A673 (cell line): ENCODE data around the gene SLC1A1. TPM values are rescaled to one million over a fixed set of nuclear protein-coding genes. Genes with fewer than 3 reads are reported as not detected.

ENCODE experiments used
- BruUV-seq: library from RNA; stranded (reverse); fragments of 400-500 nt; replicated peaks from 2 replicates; lab custom pipeline; 2021; lab: Mats Ljungman, UMichigan
- CTCF ChIA-PET: fragments of 300-600 bp; sonication (Branson Sonifier 250); formaldehyde crosslinking; loops from one replicate; lab custom pipeline; 2022; ENCODE audit warnings: antibody characterized with exemption; lab: Charles Lee
- POLR2A ChIA-PET: fragments of 300-600 bp; sonication (Branson Sonifier 250); formaldehyde crosslinking; loops from one replicate; lab custom pipeline; 2022; ENCODE audit warnings: antibody characterized with exemption; ENCODE audit not compliant: low non-redundant PET; lab: Charles Lee
- DNase-seq: peaks from one replicate; pipeline ENCODE4 v3.0.0-alpha.2; 2015; ENCODE audit warnings: low spot score
- H3K27ac ChIP-seq: fragments of 200-600 bp; sonication (generic); 2 replicates; pipeline ENCODE4 v1.5.1; 2016; ENCODE audit warnings: mixed run types, low read depth, mild to moderate bottlenecking, mixed read lengths, antibody characterized with exemption, low read length; ENCODE audit not compliant: poor library complexity, severe bottlenecking
- H3K27me3 ChIP-seq: fragments of 200-600 bp; sonication (generic); replicated peaks from 2 replicates; pipeline ENCODE4 v1.6.1; 2017; ENCODE audit warnings: mixed run types, low read depth, mild to moderate bottlenecking, mixed read lengths, antibody characterized with exemption, low read length; ENCODE audit not compliant: insufficient read depth, poor library complexity
- H3K36me3 ChIP-seq: fragments of 200-600 bp; sonication (generic); 2 replicates; pipeline ENCODE4 v1.6.1; 2016; ENCODE audit warnings: mixed run types, mild to moderate bottlenecking, mixed read lengths, antibody characterized with exemption, low read length; ENCODE audit not compliant: insufficient read depth, poor library complexity, severe bottlenecking
- H3K4me1 ChIP-seq: fragments of 200-600 bp; sonication (generic); 2 replicates; pipeline ENCODE4 v1.6.1; 2017; ENCODE audit warnings: mixed run types, mild to moderate bottlenecking, mixed read lengths, antibody characterized with exemption, low read length; ENCODE audit not compliant: insufficient read depth, poor library complexity, severe bottlenecking
- H3K4me3 ChIP-seq: fragments of 200-600 bp; sonication (generic); 2 replicates; pipeline ENCODE4 v1.5.1; 2016; ENCODE audit warnings: low read depth, mixed run types, mild to moderate bottlenecking, mixed read lengths, low read length; ENCODE audit not compliant: poor library complexity, severe bottlenecking
- H3K9me3 ChIP-seq: fragments of 200-600 bp; sonication (generic); 2 replicates; pipeline ENCODE4 v1.6.1; 2016; ENCODE audit warnings: mixed run types, low read depth, mild to moderate bottlenecking, mixed read lengths, antibody characterized with exemption, low read length; ENCODE audit not compliant: poor library complexity, severe bottlenecking
- CTCF ChIP-seq: fragments of 300-800, 200-600 bp; sonication (generic); conservative IDR thresholded peaks from 2 replicates; pipeline ENCODE4 v1.5.1; 2017; ENCODE audit warnings: low read depth, mild to moderate bottlenecking, antibody characterized with exemption, low read length, moderate library complexity, mixed read lengths
- EZH2 ChIP-seq: fragments of 200-600 bp; sonication (generic); IDR thresholded peaks from 2 replicates; pipeline ENCODE4 v1.6.1; 2017; ENCODE audit warnings: borderline replicate concordance, low read depth, mild to moderate bottlenecking, mixed read lengths, antibody characterized with exemption, low read length; ENCODE audit not compliant: poor library complexity, severe bottlenecking
- intact Hi-C: fragments of 100-400 bp; cut with micrococcal nuclease; formaldehyde crosslinking; loops from one replicate; pipeline ENCODE4 v1.10.0; 2022; ENCODE audit not compliant: unreplicated experiment
- total RNA-seq: library from RNA; stranded (reverse); gene quantifications from 2 replicates; pipeline ENCODE4 v1.2.3, GENCODE V29; 2021

The SLC1A1 gene
- total RNA-seq, 1 experiment from 2014 or later = 8.7 TPM

- Histone ChIP-seq H3K9me3 (no peaks in the 10 kb centered on the region), H3K4me1 (no peaks in the 10 kb centered on the region), H3K4me3 (no peak overlapping the region), H3K27me3 (no peaks in the 10 kb centered on the region), H3K27ac (no peak overlapping the region), H3K36me3 (no peaks in the 10 kb centered on the region)
- BruUV-seq = no TSS peak
- no peak for DNase-seq
- intact Hi-C loops = no loop called here
- no peak for TF ChIP-seq EZH2
- TF ChIP-seq CTCF = no peak
- POLR2A ChIA-PET = no interaction called here
- CTCF ChIA-PET = no interaction called here
Observed at GRCh38 chr9:4517274-4517673, 27.0 kb downstream of the SLC1A1 start.

GRCh38 chr9:4519604-4520003 is 29.3 kb downstream of the SLC1A1 start:
- Histone ChIP-seq H3K9me3 (no peaks in the 10 kb centered on the region), H3K4me3 (no peak overlapping the region), H3K36me3 (no peaks in the 10 kb centered on the region), H3K27me3 (no peaks in the 10 kb centered on the region), H3K4me1 (no peaks in the 10 kb centered on the region), H3K27ac (no peak overlapping the region)
- no peak for DNase-seq
- ChIA-PET POLR2A (no interaction called here), CTCF (no interaction called here)
- intact Hi-C loops = no loop called here
- no TSS peak for BruUV-seq
- TF ChIP-seq CTCF = no peak
- no peak for TF ChIP-seq EZH2

- no peak overlapping the region for H3K4me3 ChIP-seq
- BruUV-seq = no TSS peak
- H3K27me3 ChIP-seq = no peaks in the 10 kb centered on the region
- ChIA-PET CTCF (no interaction called here), POLR2A (no interaction called here)
- no peaks in the 10 kb centered on the region for H3K36me3 ChIP-seq
- no peaks in the 10 kb centered on the region for H3K4me1 ChIP-seq
- TF ChIP-seq CTCF (no peak), EZH2 (no peak)
- H3K9me3 ChIP-seq = no peaks in the 10 kb centered on the region
- intact Hi-C loops = no loop called here
- DNase-seq = no peak
- no peak overlapping the region for H3K27ac ChIP-seq
Observed at GRCh38 chr9:4520055-4520454, 29.8 kb downstream of the SLC1A1 start.
